ENCODE results near the gene DNAH11. TPM values are rescaled to one million over a fixed set of nuclear protein-coding genes. Genes with fewer than 3 reads are reported as not detected.

The DNAH11 gene
- total and polyA plus RNA-seq, 9 of the 15 experiments (the other 6 are each of a cell fraction or from before 2014, with no cell fraction given): under 0.01 TPM; not detected in 7

- Histone ChIP-seq H3K27me3 (ENCODE audit: control insufficient read depth in 2 of 2, insufficient read depth in 2 of 2, low read length in 2 of 2) (no peaks in the 10 kb centered on the region), H3K27ac (ENCODE audit: extremely low read depth, low read depth, low read length) (no peak overlapping the region), H3K4me2 (ENCODE audit: insufficient read depth, low read length) (no peak overlapping the region), H3K79me2 (ENCODE audit: control insufficient read depth, insufficient read depth, low read length) (no peaks in the 10 kb centered on the region), H3K4me3 (no peak overlapping the region), H3K4me1 (replicated peaks in 1 of 2; ENCODE audit: control insufficient read depth in 2 of 2, insufficient read depth in 2 of 2, low read length in 2 of 2) (no peaks in the 10 kb centered on the region), H3K36me3 (ENCODE audit: control insufficient read depth, insufficient read depth, low read length) (no peaks in the 10 kb centered on the region), H2AFZ (ENCODE audit: low read depth, low read length) (no peak overlapping the region), H3K9ac (ENCODE audit: insufficient read depth in 1 of 2, low read depth in 2 of 2, low read length in 2 of 2) (no peak overlapping the region), H3K9me3 (replicated peaks; ENCODE audit: control insufficient read depth, insufficient read depth, low read depth, low read length) (no peaks in the 10 kb centered on the region), H4K20me1 (replicated peaks; ENCODE audit: control insufficient read depth, insufficient read depth, low read length) (no peaks in the 10 kb centered on the region), H3K9me1 (ENCODE audit: control insufficient read depth, insufficient read depth, low read length) (no peaks in the 10 kb centered on the region)
- no peak for ATAC-seq
- CTCF ChIA-PET (ENCODE audit: low intra/inter-chr PET ratio): no interaction called here
- no TSS peak for BruUV-seq (replicated peaks)
- in situ Hi-C loops (cut with MboI) (no loop called here), intact Hi-C loops (cut with micrococcal nuclease) (no loop called here)
- FAIRE-seq: no peak
- DNase-seq (ENCODE audit: extremely low read depth in 1 of 4, low spot score in 3 of 4): no peak
- 0% methylated on average over 2 of the region's 2 CpGs for WGBS (ENCODE audit: insufficient coverage, low coverage, missing lambda C conversion rate)
- POLR2A ChIA-PET: no interaction called here
- TF ChIP-seq ZFP1 (CRISPR knock-in tag; IDR thresholded peaks at IDR 0.05): no peak
- no peak for TF ChIP-seq GATAD2B (IDR thresholded peaks at IDR 0.05; ENCODE audit: borderline replicate concordance)
- no peak for TF ChIP-seq FOXP1 (CRISPR knock-in tag; IDR thresholded peaks at IDR 0.05)
- TF ChIP-seq GABPB1 (CRISPR knock-in tag; IDR thresholded peaks at IDR 0.05): no peak
- TF ChIP-seq, protein P1, sequence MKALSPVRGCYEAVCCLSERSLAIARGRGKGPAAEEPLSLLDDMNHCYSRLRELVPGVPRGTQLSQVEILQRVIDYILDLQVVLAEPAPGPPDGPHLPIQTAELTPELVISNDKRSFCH (CRISPR knock-in tag; IDR thresholded peaks at IDR 0.05): no peak
- TF ChIP-seq, protein P1 (tag; IDR thresholded peaks at IDR 0.05): no peak
- TF ChIP-seq ZBTB40 (IDR thresholded peaks at IDR 0.05): no peak
- TF ChIP-seq ZBTB40 (CRISPR knock-in tag; IDR thresholded peaks at IDR 0.05): no peak
- no peak for TF ChIP-seq KLF13 (tag; IDR thresholded peaks at IDR 0.05; ENCODE audit: borderline replicate concordance, low read depth)
- no peak for TF ChIP-seq TRIM24 (IDR thresholded peaks at IDR 0.05)
- TF ChIP-seq ZSCAN32 (CRISPR knock-in tag; IDR thresholded peaks at IDR 0.05): no peak
- TF ChIP-seq GATAD2A (IDR thresholded peaks at IDR 0.05): no peak
- no peak for TF ChIP-seq BRF2 (IDR thresholded peaks at IDR 0.05; ENCODE audit: borderline replicate concordance, insufficient read depth, insufficient read length)
- TF ChIP-seq SRSF1 (IDR thresholded peaks at IDR 0.05; ENCODE audit: low read depth, low read length): no peak
- no peak for TF ChIP-seq COPS2 (conservative IDR thresholded peaks at IDR 0.05)
Measured at GRCh38 chr7:21616091-21616490, 73.3 kb downstream of the DNAH11 start.

All from K562 (cell line).